Stimulated activated naive CD4-positive, alpha-beta T cell treated with Interleukin-2 at 50 U/mL for 16 hours (primary cell): Measurements from ENCODE around the gene PSMB5.

Experiments
- DNase-seq: peaks from one replicate; lab custom pipeline; 2025; lab: John Stamatoyannopoulos, UW

The PSMB5 gene

GRCh38 chr14:23043754-23044153 lies 9.1 kb upstream of the PSMB5 start:
- DNase-seq: no peak

GRCh38 chr14:23043145-23043544 lies 8.4 kb upstream of the PSMB5 start:
- DNase-seq: no peak

DNA sequence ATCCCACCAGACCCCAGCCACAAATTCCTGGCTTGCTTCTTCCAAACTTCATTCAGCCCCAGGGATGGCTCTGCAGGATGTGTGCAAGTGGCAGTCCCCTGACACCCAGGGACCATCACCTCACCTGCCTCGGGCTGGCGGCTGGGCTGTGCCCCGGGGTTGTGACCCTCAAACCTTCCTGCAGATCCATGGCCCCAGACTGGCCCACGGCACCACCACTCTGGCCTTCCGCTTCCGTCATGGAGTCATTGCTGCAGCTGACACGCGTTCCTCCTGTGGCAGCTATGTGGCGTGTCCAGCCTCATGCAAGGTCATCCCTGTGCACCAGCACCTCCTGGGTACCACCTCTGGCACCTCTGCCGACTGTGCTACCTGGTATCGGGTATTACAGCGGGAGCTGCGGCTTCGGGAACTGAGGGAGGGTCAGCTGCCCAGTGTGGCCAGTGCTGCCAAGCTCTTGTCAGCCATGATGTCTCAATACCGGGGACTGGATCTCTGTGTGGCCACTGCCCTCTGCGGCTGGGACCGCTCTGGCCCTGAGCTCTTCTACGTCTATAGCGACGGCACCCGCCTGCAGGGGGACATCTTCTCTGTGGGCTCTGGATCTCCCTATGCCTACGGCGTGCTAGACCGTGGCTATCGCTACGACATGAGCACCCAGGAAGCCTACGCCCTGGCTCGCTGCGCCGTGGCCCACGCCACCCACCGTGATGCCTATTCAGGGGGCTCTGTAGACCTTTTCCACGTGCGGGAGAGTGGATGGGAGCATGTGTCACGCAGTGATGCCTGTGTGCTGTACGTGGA lies 7.7 kb upstream of the PSMB5 start, which contains the start of gene PSMB11:
Gene PSMB11, plus strand, starts transcription at position 51 of the 804 bp plus-strand sequence. Its CDS starts 14 bp downstream, at position 65.
- DNase-seq: no peak

DNA sequence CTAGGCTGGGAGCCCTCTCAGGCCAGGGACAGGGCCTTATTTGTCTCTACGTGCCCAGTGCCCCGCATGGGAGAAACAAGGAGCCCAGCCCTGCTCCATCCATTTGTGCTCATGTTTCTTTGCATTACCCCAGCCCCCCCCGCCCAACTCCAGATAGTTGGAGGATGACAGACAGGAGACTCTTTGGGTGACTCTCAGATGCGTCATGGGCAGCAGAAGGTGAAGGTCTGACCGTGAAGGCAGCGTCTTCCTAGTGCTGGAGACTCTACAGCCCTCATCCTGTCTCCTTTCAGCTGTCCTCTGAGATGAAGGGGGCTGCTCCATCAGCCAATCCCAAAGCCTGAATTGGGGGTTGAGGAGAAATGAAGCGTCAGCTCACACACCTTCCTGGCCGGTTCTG lies 7.0 kb upstream of the PSMB5 start:
- no peak for DNase-seq

DNA sequence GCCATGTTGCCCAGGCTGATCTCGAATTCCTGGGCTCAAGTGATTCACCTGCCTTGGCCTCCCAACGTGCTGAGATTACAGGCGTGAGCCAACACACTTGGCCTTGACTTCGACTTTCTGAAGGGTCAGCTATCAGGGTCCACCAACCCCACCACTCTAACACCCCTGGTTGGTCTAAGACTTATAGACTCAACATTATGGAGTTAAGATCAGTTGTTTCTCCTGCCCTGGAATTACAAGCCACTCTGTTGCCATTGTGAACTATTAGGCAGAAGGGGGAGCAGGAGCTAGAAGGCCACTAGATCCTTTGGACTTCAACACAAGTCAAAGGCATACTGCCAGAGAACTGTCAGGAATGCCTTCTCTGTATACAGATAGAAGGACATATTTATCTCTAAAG lies 5.4 kb upstream of the PSMB5 start:
- DNase-seq: no peak

GRCh38 chr14:23035303-23036144 lies 824 bp upstream of the PSMB5 start:
- DNase-seq: no peak

DNA sequence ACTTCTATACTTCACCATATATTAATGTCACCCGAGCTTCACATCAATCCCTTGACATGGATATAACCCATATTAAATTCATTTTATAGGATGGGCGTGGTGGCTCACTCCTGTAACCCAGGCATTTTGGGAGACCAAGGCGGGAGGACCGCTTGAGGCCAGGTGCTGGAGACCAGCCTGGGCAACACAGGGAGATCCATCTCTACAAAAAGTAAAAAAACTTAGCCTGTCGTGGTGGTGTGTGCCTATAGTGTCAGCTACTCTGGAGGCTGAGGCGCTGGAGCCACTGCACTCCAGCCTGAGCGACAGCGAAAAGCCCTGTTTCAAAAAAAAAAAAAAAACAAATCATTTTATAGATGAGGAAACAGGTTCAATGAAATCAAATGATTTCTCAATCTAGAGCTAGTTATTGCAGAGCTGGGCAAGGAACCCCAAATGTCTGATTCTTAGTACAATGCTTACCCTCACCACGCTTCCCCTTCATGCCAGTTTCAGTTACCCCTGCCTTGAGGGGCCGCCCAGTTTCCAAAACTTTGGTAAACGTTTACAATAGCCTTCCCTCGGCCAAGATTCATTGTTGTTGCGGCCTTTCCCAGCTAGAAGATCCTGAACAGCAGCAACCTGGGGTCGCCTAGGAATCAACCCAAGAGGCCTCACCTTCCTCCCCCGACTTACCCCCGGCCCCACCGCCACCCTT lies 751 bp downstream of the PSMB5 start:
- no peak for DNase-seq

GRCh38 chr14:23033251-23033727 lies 1.4 kb downstream of the PSMB5 start:
- DNase-seq: no peak

GRCh38 chr14:23030936-23031335 lies 3.8 kb downstream of the PSMB5 start:
- DNase-seq: no peak

- DNase-seq: no peak
These were observed 5.9 kb downstream of the PSMB5 start for GRCh38 chr14:23028799-23029198.

DNA sequence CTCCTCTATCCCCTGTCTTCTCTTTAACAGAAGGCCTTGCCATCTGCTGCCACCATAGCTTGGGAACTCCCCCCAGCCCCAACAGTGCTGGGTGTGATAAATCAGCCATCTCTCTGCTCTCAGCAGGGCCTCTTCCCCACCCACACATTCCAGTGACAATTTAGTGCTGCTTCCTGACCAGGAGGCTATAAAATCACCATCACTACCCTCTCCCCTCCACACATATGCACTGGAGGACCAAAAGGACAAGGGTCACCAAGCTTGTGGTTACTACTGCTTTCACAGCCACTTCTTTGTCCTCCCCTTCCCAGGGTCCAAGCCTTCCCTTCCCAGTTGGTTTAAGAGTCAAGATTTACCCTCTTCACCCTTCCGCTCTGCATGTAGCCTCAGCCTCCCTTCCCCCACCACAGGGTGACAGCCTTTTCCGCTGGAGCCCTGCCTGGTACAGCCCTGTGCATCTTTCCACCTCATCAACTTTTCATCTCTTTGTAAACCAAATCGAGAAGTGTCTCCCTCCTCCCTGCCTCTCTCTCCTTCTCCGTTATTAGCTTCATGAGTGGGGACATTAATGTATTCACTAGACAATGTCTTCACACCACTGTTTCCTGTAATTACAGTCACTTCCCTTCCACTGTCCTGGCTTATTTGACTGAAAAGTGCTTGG lies 9.4 kb downstream of the PSMB5 start:
- no peak for DNase-seq

DNA sequence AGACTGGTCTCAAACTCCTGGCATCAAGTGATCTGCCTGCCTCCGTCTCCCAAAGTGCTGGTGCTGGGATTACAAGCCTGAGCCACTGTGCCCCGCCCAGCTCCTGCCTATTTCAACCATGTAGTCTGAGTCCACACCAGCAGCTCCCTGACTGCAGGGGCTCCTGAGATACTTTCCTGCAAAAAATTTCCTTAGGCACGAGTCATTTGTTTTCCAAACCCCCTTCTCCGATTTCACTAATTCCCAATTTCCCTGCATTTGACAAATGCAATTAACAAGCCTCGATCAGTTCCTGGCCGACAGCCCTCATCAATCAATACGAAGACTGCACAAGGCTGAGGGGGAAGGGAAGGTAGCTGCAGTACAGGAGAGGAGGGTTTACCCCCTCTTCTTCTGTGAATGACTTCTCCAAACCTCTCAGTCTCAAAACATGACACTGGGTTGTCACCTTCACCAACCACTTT lies 10.1 kb downstream of the PSMB5 start:
- no peak for DNase-seq

- DNase-seq: no peak
These were observed 10.9 kb downstream of the PSMB5 start for GRCh38 chr14:23023795-23024152.

DNA sequence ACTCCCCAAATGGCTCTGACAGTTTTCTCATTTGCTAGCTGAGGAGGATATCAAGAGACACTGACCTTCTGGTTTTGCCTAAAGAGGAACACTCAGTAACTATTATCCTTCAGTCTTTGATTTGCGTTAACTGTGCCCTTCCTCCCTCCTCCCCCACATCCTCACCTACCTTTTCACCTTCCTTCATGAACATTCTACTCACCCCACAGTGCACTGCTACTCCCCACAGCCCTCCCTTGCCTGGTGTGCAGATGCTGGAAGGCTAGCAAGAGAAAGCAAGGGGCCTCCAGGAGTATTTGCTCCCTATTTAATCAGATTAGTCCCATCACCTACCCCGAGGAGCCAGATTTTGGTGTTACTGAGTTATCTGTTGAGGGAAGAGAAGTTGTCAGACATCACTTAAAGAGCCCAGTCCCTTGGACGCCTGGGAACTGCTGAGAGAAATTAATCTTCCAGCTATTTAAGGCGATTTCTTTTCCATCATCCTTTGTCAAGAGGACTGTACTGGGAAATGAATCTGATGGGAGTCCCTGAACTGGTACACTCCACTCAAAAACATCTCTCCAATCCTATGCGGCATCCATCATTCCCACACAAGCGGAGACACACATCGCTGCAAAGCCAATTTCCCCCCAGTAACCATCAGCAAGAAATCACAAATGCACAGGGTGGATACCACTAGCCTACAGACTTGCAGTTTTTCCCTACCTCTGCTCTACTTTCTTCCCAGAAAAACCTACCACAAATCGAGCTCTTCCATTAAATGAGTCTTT lies 11.5 kb downstream of the PSMB5 start:
- DNase-seq: no peak

DNA sequence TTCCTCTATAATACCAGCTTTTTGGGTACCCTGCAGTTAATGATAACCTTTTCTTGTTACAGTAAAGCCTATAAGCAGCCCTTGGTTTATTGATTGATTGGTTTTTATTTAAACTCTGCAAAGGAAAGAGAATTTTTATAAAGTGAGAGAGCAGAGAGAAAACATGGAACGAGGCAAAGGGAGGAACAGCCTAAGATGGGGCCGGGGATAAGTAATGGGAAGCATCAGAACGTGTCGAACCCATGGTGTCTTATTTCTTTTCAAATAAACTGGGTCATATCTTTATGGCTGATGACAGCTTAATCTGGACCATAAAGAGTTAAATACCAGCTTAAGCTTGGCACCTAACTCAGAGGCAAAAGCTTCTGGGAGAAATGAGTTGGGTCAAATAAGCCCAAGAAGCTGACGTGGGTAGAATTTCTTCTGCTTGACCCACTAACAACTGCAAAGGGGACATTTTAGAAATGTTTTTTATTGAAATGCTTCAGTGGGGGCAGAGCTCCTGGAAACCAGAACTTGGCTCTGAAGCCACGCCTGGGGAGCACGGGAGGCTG lies 12.7 kb downstream of the PSMB5 start:
- DNase-seq: no peak

GRCh38 chr14:23021434-23021833 lies 13.3 kb downstream of the PSMB5 start:
- DNase-seq: no peak

GRCh38 chr14:23020143-23021128 lies 14.3 kb downstream of the PSMB5 start:
- DNase-seq: no peak

DNA sequence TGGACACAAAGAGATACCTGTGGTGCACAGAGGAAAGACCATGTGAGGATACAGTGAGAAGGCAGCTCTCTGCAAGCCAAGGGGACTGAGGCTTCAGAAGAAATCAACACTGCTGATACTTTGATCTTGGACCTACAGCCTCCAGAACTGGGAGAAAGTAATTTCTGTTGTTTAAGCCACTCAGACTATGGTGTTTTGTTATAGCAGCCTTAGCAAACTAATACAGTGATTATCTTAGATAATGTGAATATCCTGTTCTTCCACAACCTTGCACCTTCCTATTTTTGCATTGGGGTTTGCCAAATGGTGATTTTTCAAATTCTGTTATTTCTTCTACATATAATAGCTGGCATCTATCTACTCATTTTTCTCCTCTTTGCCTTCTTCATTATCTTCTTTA lies 16.6 kb downstream of the PSMB5 start:
- no peak for DNase-seq

DNA sequence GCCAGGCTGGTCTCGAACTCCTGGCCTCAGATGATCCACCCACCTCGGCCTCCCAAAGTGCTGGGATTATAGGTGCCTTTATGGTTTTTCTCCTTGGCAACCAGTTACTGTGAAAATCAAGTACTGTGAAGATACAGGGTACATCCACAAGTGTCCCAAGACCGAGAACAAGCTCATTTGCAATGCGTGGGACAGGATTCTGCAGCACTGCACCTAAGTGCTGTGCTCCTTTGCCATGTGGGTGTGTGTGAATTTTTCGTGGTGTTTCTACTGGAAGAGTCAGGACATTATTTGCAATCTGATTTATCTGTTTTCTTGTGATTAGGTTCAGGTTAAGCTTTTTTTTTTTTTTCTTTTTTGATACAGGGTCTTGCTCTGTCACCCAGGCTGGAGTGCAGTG lies 17.6 kb downstream of the PSMB5 start:
- no peak for DNase-seq

GRCh38 chr14:23015618-23016017 lies 19.1 kb downstream of the PSMB5 start:
- no peak for DNase-seq
